Myocyte (in vitro differentiated cells): ENCODE measurements around the gene GRIA3. TPM values are rescaled to one million over a fixed set of nuclear protein-coding genes. Genes with fewer than 3 reads are reported as not detected.

Source experiments
- DNase-seq: peaks from one replicate; pipeline ENCODE4 v3.0.0-alpha.2; 2012; ENCODE audit warnings: low read depth
- total RNA-seq: library from RNA; depleted of rRNA; stranded (reverse); fragments of >200 nt; gene quantifications from 2 replicates; pipeline ENCODE4 v1.2.3, GENCODE V29; 2014

Gene GRIA3
- total RNA-seq, 1 donor from 2014 or later: not detected

GRCh38 chrX:123193101-123193500 lies 9.0 kb downstream of the GRIA3 start:
- DNase-seq: no peak

- no peak for DNase-seq
These were observed 15.3 kb downstream of the GRIA3 start for GRCh38 chrX:123199338-123199737.

GRCh38 chrX:123201720-123202119 lies 17.6 kb downstream of the GRIA3 start:
- DNase-seq: no peak

GRCh38 chrX:123202523-123202922 lies 18.4 kb downstream of the GRIA3 start:
- no peak for DNase-seq

GRCh38 chrX:123203772-123204171 lies 19.7 kb downstream of the GRIA3 start:
- DNase-seq: no peak

GRCh38 chrX:123206176-123206575 lies 22.1 kb downstream of the GRIA3 start:
- DNase-seq: no peak

GRCh38 chrX:123210252-123210651 lies 26.2 kb downstream of the GRIA3 start:
- DNase-seq: no peak

GRCh38 chrX:123215397-123216089 lies 31.5 kb downstream of the GRIA3 start:
- DNase-seq: no peak

- no peak for DNase-seq
These were observed 33.0 kb downstream of the GRIA3 start for GRCh38 chrX:123217077-123217476.

- DNase-seq: no peak
These were observed 33.6 kb downstream of the GRIA3 start for GRCh38 chrX:123217728-123218127.

- no peak for DNase-seq
These were observed 35.8 kb downstream of the GRIA3 start for GRCh38 chrX:123219916-123220315.

- DNase-seq: no peak
These were observed 38.8 kb downstream of the GRIA3 start for GRCh38 chrX:123222920-123223319.

- no peak for DNase-seq
These were observed 39.3 kb downstream of the GRIA3 start for GRCh38 chrX:123223409-123223808.

GRCh38 chrX:123223859-123224258 lies 39.8 kb downstream of the GRIA3 start:
- no peak for DNase-seq

- no peak for DNase-seq
These were observed 46.7 kb downstream of the GRIA3 start for GRCh38 chrX:123230798-123231197.

GRCh38 chrX:123236859-123237258 lies 52.8 kb downstream of the GRIA3 start:
- no peak for DNase-seq

- no peak for DNase-seq
These were observed 53.2 kb downstream of the GRIA3 start for GRCh38 chrX:123237271-123237670.

- DNase-seq: no peak
These were observed 70.4 kb downstream of the GRIA3 start for GRCh38 chrX:123254457-123254856.

- DNase-seq: no peak
These were observed 72.3 kb downstream of the GRIA3 start for GRCh38 chrX:123256378-123256777.

GRCh38 chrX:123260920-123261418 lies 76.9 kb downstream of the GRIA3 start:
- no peak for DNase-seq

GRCh38 chrX:123263270-123263669 lies 79.2 kb downstream of the GRIA3 start:
- no peak for DNase-seq

- DNase-seq: no peak
These were observed 79.7 kb downstream of the GRIA3 start for GRCh38 chrX:123263747-123264146.

- no peak for DNase-seq
These were observed 83.1 kb downstream of the GRIA3 start for GRCh38 chrX:123267220-123267619.
